HepG2 (cell line): ENCODE measurements around the gene STX5. TPM values are rescaled to one million over a fixed set of nuclear protein-coding genes. Genes with fewer than 3 reads are reported as not detected.

Experiments used
- CAMTA2 ChIP-seq: sonication (generic); formaldehyde crosslinking; IDR thresholded peaks from 2 replicates; pipeline ENCODE4 v1.4.0; 2020; ENCODE audit warnings: mild to moderate bottlenecking, missing genetic modification reagents, borderline replicate concordance
- CBFB ChIP-seq: sonication (generic); formaldehyde crosslinking; IDR thresholded peaks from 2 replicates; pipeline ENCODE4 v1.4.0; 2020; ENCODE audit warnings: missing genetic modification reagents
- DNMT1 ChIP-seq: sonication (generic); formaldehyde crosslinking; IDR thresholded peaks from 2 replicates; pipeline ENCODE4 v1.5.1; 2020; ENCODE audit warnings: mild to moderate bottlenecking, missing genetic modification reagents
- MAFF ChIP-seq: IDR thresholded peaks from 2 replicates; pipeline ENCODE4 v1.6.1; 2011; ENCODE audit warnings: low read depth, low read length, improper control_type of control experiment
- SSRP1 ChIP-seq: IDR thresholded peaks from 2 replicates; pipeline ENCODE4 v1.6.1; 2016; ENCODE audit warnings: control low read depth
- TBX2 ChIP-seq: sonication (generic); formaldehyde crosslinking; IDR thresholded peaks from 2 replicates; pipeline ENCODE4 v1.5.0; 2020; ENCODE audit warnings: missing genetic modification reagents, mild to moderate bottlenecking, borderline replicate concordance
- ZKSCAN1 ChIP-seq: fragments of 150-350 bp; IDR thresholded peaks from 2 replicates; pipeline ENCODE4 v1.6.1; 2014; ENCODE audit warnings: low read length
- ZMYM4 ChIP-seq: sonication (generic); formaldehyde crosslinking; IDR thresholded peaks from 2 replicates; pipeline ENCODE4 v1.8.1; 2023; ENCODE audit warnings: mild to moderate bottlenecking, missing genetic modification reagents
- ZNF337 ChIP-seq: sonication (generic); formaldehyde crosslinking; IDR thresholded peaks from 2 replicates; pipeline ENCODE4 v1.5.1; 2020; ENCODE audit warnings: missing genetic modification reagents, low read depth, mild to moderate bottlenecking, borderline replicate concordance
- ZNF562 ChIP-seq: sonication (generic); formaldehyde crosslinking; IDR thresholded peaks from 2 replicates; pipeline ENCODE4 v1.8.0; 2022; ENCODE audit warnings: missing genetic modification reagents, borderline replicate concordance
- ZNF563 ChIP-seq: sonication (generic); formaldehyde crosslinking; IDR thresholded peaks from 2 replicates; pipeline ENCODE4 v1.8.0; 2022; ENCODE audit warnings: mild to moderate bottlenecking, moderate library complexity, missing genetic modification reagents
- ZNF616 ChIP-seq: sonication (generic); formaldehyde crosslinking; IDR thresholded peaks from 2 replicates; pipeline ENCODE4 v1.5.0; 2020; ENCODE audit warnings: low read depth, mild to moderate bottlenecking, missing genetic modification reagents
- ZNF672 ChIP-seq: sonication (generic); formaldehyde crosslinking; IDR thresholded peaks from 2 replicates; pipeline ENCODE4 v1.8.1; 2022; ENCODE audit warnings: missing genetic modification reagents
- ZNF713 ChIP-seq: sonication (generic); formaldehyde crosslinking; IDR thresholded peaks from 2 replicates; pipeline ENCODE4 v1.4.0; 2020; ENCODE audit warnings: mild to moderate bottlenecking, missing genetic modification reagents
- ZNF777 ChIP-seq: sonication (generic); formaldehyde crosslinking; IDR thresholded peaks from 2 replicates; pipeline ENCODE4 v1.4.0; 2020; ENCODE audit warnings: missing genetic modification reagents
- polyA plus RNA-seq, 8 experiments: library from polyadenylated mRNA; depleted of rRNA in 3 of 8; stranded (reverse) in 7 of 8; unstranded in 1 of 8; fragments of >200 nt; fragmentation: Illumina TruSeq in 4 of 8; extraction: Trizol in 4 of 8; gene quantifications; 2 replicates each; pipeline versions ENCODE4 v1.2.1 to v1.2.3, GENCODE V29; 2011 to 2016; ENCODE audit warnings: low read depth in 4 of 8, missing spikeins in 1 of 8, mixed read lengths in 1 of 8; ENCODE audit not compliant: insufficient read depth in 1 of 8
- total RNA-seq, 5 experiments: library from RNA; depleted of rRNA; stranded (reverse); fragments of >200 nt; fragmentation: Illumina TruSeq; extraction: Trizol; gene quantifications; 2 replicates each; pipeline ENCODE4 v1.2.3, GENCODE V29; 2016; ENCODE audit warnings: low read depth in 1 of 5
- TF ChIP-seq, protein P1 (sequence below): sonication (generic); formaldehyde crosslinking; IDR thresholded peaks from 2 replicates; pipeline ENCODE4 v1.4.0; 2020; ENCODE audit warnings: missing genetic modification reagents
- TF ChIP-seq, protein P2 (sequence below): fragments of 450-650 bp; IDR thresholded peaks from 2 replicates; pipeline ENCODE4 v1.6.1; 2016
- TF ChIP-seq, protein P3 (sequence below): sonication (generic); formaldehyde crosslinking; IDR thresholded peaks from 2 replicates; pipeline ENCODE4 v1.5.1; 2020; ENCODE audit warnings: missing genetic modification reagents, mild to moderate bottlenecking, borderline replicate concordance
- TF ChIP-seq, protein P4 (sequence below): sonication (generic); formaldehyde crosslinking; IDR thresholded peaks from 2 replicates; pipeline ENCODE4 v1.4.0; 2020; ENCODE audit warnings: mild to moderate bottlenecking, missing genetic modification reagents, borderline replicate concordance
- TF ChIP-seq, protein P5 (sequence below): IDR thresholded peaks from 2 replicates; pipeline ENCODE4 v1.6.1; 2016; ENCODE audit warnings: low read depth, borderline replicate concordance

STX5 gene
- total and polyA plus RNA-seq, 2 of the 13 experiments (the other 11 are each of a cell fraction or from before 2014, with no cell fraction given): 26.9 to 30.0 TPM

DNA sequence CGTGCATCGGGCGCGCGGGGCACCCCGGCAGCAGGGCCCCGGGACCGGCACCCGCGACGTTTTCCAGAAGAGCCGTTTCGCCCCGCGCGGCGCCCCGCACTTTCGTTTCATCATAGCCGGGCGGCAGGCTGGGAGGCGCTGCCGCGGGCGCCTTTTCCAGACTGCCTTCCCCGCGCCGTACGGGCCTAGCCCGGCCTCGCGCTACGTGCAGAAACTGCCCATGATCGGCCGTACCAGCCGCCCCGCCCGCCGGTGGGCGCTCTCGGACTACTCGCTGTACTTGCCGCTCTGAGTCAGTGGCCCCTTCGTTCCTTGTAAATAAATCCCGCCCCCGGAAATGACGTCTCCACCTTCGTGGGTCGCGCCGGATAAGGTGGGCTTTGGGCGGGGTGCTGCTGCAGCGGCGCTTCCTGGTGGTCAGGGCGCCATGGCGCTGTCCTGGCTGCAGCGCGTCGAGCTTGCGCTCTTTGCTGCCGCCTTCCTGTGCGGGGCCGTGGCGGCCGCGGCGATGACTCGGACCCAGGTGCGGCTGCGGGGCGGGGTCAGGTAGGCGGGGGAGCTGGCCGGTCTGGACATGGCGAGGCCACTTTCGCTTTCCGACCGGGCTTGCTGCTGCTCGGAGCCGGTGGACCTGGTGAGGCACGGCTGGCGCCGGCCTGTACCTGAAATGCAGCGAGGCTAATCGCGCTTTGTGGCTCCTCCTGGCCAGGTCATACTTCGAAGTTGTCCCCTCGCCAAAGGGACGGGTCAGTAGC is 44.7 kb downstream of the STX5 start, which contains the start of gene TMEM179B (continued):
- TF ChIP-seq CAMTA2 (CRISPR knock-in tag): peak; percentile 85; the same call in 1 of the 2 replicates
- TF ChIP-seq, protein P1, sequence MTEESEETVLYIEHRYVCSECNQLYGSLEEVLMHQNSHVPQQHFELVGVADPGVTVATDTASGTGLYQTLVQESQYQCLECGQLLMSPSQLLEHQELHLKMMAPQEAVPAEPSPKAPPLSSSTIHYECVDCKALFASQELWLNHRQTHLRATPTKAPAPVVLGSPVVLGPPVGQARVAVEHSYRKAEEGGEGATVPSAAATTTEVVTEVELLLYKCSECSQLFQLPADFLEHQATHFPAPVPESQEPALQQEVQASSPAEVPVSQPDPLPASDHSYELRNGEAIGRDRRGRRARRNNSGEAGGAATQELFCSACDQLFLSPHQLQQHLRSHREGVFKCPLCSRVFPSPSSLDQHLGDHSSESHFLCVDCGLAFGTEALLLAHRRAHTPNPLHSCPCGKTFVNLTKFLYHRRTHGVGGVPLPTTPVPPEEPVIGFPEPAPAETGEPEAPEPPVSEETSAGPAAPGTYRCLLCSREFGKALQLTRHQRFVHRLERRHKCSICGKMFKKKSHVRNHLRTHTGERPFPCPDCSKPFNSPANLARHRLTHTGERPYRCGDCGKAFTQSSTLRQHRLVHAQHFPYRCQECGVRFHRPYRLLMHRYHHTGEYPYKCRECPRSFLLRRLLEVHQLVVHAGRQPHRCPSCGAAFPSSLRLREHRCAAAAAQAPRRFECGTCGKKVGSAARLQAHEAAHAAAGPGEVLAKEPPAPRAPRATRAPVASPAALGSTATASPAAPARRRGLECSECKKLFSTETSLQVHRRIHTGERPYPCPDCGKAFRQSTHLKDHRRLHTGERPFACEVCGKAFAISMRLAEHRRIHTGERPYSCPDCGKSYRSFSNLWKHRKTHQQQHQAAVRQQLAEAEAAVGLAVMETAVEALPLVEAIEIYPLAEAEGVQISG: peak; percentile 97
- no peak; the same call in 1 of the 2 replicates for TF ChIP-seq ZNF616 (CRISPR knock-in tag)
- no peak for TF ChIP-seq MAFF
- TF ChIP-seq SSRP1: peak; percentile 95
- TF ChIP-seq ZKSCAN1: no peak
- TF ChIP-seq ZNF337: peak; percentile 87; the same call in 1 of the 2 replicates
- 0 out of 2 replicates have a peak, but pooled peaks have one; percentile 88 for TF ChIP-seq CBFB (CRISPR knock-in tag)
- TF ChIP-seq, protein P2, sequence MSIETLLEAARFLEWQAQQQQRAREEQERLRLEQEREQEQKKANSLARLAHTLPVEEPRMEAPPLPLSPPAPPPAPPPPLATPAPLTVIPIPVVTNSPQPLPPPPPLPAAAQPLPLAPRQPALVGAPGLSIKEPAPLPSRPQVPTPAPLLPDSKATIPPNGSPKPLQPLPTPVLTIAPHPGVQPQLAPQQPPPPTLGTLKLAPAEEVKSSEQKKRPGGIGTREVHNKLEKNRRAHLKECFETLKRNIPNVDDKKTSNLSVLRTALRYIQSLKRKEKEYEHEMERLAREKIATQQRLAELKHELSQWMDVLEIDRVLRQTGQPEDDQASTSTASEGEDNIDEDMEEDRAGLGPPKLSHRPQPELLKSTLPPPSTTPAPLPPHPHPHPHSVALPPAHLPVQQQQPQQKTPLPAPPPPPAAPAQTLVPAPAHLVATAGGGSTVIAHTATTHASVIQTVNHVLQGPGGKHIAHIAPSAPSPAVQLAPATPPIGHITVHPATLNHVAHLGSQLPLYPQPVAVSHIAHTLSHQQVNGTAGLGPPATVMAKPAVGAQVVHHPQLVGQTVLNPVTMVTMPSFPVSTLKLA: peak; percentile 47
- TF ChIP-seq TBX2 (CRISPR knock-in tag): peak; percentile 86
- TF ChIP-seq ZNF562 (CRISPR knock-in tag): no peak
- TF ChIP-seq ZMYM4 (CRISPR knock-in tag): peak; percentile 65
- TF ChIP-seq ZNF777 (CRISPR knock-in tag): peak; percentile 27; the same call in 1 of the 2 replicates
- no peak for TF ChIP-seq ZNF672
- TF ChIP-seq, protein P3, sequence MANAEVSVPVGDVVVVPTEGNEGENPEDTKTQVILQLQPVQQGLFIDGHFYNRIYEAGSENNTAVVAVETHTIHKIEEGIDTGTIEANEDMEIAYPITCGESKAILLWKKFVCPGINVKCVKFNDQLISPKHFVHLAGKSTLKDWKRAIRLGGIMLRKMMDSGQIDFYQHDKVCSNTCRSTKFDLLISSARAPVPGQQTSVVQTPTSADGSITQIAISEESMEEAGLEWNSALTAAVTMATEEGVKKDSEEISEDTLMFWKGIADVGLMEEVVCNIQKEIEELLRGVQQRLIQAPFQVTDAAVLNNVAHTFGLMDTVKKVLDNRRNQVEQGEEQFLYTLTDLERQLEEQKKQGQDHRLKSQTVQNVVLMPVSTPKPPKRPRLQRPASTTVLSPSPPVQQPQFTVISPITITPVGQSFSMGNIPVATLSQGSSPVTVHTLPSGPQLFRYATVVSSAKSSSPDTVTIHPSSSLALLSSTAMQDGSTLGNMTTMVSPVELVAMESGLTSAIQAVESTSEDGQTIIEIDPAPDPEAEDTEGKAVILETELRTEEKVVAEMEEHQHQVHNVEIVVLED (CRISPR knock-in tag): peak; percentile 89
- TF ChIP-seq ZNF713 (CRISPR knock-in tag): no peak
- peak; percentile 90; the same call in 1 of the 2 replicates for TF ChIP-seq ZNF563 (CRISPR knock-in tag)
- peak; percentile 84; the same call in 1 of the 2 replicates for TF ChIP-seq DNMT1
- TF ChIP-seq, protein P4, sequence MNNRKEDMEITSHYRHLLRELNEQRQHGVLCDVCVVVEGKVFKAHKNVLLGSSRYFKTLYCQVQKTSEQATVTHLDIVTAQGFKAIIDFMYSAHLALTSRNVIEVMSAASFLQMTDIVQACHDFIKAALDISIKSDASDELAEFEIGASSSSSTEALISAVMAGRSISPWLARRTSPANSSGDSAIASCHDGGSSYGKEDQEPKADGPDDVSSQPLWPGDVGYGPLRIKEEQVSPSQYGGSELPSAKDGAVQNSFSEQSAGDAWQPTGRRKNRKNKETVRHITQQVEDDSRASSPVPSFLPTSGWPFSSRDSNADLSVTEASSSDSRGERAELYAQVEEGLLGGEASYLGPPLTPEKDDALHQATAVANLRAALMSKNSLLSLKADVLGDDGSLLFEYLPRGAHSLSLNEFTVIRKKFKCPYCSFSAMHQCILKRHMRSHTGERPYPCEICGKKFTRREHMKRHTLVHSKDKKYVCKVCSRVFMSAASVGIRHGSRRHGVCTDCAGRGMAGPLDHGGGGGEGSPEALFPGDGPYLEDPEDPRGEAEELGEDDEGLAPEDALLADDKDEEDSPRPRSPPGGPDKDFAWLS (CRISPR knock-in tag): no peak
- TF ChIP-seq, protein P5, sequence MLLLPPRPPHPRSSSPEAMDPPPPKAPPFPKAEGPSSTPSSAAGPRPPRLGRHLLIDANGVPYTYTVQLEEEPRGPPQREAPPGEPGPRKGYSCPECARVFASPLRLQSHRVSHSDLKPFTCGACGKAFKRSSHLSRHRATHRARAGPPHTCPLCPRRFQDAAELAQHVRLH: peak; percentile 87; the same call in 1 of the 2 replicates
